Stimulated activated CD4-positive, alpha-beta T cell treated with anti-CD3 and anti-CD28 coated beads, TNF-alpha, amount 100 ng/mL, for 1 hour (primary cell): ENCODE results near the gene BMP4.

Experiments
- DNase-seq, 3 donors: peaks; one replicate each; pipeline ENCODE4 v3.0.0-alpha.2; 2020; ENCODE audit warnings: low read depth in 3 of 3, low spot score in 1 of 3

Gene BMP4

GRCh38 chr14:53946404-53947093 lies 10.1 kb downstream of the BMP4 start:
- DNase-seq, result no peak

DNA sequence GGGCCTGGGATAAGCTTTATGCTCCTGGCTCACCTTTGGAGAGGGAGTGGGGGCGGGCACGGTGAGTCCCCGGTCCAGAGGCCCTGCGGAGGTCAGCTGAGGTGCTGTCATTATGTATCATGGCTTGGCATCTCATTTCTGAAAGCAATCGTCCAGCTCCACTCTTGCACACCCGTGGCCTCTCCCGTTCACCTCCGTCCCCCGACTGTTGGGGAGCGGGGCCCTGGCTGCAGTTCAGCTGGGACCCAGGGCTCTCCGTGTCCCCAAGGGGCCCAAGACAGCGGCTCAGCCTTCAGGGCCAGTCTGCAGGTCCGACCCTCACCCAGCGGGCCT lies 10.6 kb downstream of the BMP4 start:
- DNase-seq, result no peak

GRCh38 chr14:53943751-53944083 lies 12.9 kb downstream of the BMP4 start:
- DNase-seq, result no peak

DNA sequence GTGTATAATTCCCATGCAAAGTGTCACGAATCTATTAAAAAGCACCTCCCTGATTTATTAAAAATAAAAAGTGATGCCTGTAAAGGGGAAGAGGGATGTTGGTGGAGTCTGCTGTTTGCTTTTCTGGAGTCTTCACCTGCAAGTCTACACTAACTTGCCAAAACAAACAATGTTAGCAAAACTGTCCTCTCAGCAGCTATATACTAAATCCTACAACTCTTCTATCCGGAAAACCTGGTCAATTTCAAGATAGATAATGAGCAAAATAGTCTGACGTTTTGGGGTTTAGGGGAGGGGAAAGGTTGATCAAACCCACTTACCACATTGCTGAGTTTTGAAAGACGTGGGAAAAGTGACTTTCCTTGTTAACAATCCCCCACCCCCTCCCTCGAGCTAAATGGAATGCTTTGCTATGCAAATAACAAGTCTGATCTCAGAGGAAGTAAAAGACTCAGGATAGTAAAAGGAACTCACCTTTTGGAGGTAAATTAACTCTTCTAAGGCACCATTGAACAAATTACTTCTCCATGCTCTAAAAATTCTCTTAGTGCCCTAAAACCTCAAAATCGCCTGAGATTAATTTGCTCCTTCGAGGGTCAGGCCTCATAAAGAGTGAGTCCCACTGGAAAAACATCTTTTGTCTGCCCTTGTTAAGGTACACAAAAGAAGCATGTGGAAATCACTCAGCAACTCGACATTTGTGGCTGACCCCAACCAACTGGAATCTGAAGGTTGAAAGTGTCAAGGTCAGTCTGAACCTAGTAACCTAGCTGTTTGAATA lies 13.5 kb downstream of the BMP4 start:
- no peak for DNase-seq

- no peak for DNase-seq
Observed at GRCh38 chr14:53938136-53938837, 18.3 kb downstream of the BMP4 start.

DNA sequence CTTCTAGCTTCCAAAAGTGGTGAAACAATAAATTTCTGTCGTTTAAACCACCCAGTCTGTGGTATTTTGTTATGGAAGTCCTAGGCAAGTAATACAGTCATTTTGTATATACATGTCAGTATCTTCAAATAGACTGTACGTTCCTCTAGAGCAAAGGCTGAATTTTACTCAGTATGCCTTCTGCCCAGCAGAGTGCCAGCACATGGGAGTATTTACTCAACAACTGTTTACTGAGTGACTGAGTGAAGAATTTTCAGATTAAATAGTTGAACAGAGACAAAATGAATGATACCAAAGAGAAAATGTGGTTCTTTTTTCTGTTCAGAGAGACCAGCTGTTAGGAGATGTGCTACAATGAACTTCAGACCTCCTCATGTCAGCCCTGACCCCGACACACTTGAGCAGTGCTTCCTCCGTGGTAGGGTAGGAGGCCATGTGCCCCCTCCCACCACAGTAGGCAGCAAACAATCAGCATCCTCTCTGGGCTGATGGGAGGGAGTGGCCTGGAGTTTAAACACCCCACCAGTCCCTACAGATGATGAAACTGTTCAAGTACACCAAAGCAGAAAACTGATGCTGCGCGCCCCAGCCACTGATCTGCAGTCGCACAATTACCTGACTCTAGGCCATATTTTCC lies 21.7 kb downstream of the BMP4 start:
- DNase-seq, result no peak

DNA sequence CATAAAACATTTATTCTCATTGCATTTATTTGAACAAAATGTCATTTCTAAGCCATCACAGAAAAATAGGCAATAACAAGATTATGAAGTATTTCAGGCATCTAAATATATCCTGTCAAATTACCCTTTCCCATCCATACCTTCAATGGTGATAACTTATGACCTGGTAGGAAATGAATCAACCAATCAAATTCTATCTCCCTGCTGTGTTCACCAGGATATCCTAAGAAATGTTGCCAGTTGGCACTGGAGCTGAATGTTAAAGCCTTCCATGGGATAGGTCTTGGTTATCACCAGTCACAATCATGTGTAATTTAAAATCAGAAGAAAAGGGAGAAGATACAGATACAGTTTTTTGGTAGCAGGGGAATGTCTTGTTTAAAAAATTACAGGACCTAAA lies 23.7 kb downstream of the BMP4 start:
- DNase-seq, result no peak

- no peak for DNase-seq
Observed at GRCh38 chr14:53929871-53930715, 26.5 kb downstream of the BMP4 start.

DNA sequence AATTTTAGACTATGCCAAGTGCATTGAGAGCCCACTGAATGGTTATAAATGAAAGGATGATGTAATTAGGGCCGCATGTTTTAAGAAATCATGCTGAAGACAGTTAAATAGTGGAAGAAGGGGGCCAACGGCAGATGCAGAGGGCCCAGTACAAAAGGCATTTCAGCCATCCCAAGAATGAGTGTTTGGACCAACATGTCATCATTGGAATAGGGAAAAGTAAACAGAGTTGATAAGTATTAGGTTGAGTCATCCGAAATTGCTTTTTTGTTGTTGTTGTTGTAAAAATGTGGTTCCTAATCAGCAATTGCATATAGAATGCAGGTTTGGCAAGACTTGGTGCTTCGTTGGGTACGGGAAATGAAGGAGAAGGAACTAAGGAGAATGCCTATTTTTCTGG lies 29.5 kb downstream of the BMP4 start:
- DNase-seq, result no peak

DNA sequence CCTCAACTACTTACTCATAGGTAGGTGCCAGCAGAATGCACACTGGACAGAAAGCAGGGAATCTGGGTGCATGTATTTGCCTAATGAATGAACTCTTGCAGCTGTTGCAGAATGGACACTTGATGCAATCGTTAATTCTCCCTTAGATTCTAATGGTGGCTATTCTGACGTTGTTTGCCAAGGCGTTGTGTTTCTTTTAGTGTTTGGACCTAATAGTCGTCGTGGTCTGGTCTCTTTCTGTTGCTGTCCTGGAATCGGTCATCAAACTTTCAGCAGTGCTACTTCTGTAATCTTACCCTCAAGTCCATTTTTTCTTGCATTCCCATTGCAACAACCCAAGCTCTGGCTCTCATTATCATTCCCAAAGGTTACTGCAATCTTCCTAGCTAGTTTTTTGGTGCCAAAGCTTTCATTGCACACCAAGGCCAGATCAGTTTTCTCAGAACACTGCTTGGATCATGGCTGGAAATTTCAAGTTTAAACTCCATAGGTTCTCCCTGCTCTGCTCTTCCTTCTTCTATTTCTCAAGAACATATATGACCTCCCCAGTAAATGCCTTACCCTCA lies 31.3 kb downstream of the BMP4 start:
- no peak for DNase-seq

DNA sequence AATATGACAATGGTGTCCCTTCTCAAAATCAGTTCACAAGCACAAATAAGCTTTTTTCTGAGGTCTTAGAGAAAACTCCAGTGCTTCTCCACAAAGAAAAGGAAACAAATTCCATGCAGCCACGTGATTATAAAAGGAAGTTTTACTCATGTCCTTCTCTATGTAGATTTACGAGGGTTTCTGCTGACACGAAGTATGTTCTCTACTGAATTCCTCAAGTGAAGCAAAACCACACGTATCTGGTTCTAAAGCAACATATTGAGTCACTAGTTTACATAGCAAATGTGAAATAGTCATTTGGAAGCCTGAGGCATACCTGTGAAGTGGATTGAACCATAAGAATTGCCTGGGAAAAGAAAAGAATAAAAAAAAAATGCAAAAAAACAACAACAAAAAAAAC lies 31.9 kb downstream of the BMP4 start:
- no peak for DNase-seq

DNA sequence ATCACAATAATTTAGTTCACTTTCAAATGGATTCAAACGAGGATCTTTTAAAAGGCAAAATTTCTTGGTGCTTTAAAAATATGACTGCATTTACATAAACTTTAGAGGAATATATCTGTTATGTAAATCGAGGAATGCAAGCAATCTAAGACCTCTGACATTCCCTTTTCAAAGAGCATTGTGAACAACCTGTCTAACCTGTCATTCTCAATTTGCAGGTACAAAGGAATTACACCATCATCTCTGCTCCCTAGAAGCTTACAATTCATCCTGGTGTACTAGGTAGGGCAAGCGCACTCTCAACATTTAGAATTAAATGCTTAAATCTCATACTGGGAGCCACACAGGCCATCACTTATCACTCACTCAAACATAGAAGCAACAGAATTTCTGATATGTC lies 35.6 kb downstream of the BMP4 start:
- DNase-seq, result no peak

GRCh38 chr14:53916239-53916638 lies 40.4 kb downstream of the BMP4 start:
- no peak for DNase-seq

DNA sequence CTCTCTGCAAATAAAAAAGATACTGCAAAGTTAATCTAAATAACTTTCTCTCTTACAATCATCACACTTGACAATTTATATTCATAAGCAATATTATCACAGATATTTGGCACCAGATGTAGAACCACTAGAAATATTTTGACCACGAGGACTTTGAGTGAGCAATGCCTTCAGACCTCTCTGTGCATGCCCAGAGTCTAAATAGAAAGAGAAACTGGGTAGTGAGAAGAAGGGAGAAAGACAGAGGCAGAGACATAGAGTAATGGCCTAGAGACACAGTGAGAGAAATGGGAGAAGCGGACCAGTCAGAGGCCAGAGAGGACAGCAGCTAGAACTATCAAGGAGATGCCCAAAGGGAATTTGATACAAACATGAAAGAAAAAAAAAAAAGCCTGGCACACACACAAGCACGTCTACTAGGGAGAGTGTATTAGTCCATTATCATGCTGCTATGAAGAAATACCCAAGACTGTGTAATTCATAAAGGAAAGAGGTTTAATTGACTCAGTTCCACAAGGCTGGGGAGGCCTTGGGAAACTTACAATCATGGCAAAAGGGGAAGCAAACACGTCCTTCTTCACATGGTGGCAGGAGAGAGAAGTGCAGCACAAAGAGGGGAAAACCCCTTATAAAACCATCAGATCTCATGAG lies 41.1 kb downstream of the BMP4 start:
- no peak for DNase-seq

DNA sequence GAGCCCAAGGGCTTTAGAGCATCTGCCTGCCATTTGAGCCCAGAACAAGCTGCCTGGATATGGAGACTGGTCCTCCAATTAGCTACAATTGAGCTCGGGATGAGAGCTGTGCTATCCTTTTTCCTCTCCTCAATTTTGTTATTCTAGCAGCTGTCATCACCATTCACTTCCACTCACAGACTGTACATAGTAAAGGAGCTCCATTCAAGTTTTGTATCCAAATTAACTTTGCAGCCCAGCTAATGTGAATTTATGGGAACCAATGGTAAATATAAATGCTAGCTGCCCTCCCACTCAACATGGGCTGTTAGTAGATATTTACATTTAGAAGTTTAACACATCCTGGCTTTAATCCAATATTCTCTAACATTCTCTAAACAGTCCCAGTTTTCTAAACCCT lies 44.6 kb downstream of the BMP4 start:
- no peak for DNase-seq

DNA sequence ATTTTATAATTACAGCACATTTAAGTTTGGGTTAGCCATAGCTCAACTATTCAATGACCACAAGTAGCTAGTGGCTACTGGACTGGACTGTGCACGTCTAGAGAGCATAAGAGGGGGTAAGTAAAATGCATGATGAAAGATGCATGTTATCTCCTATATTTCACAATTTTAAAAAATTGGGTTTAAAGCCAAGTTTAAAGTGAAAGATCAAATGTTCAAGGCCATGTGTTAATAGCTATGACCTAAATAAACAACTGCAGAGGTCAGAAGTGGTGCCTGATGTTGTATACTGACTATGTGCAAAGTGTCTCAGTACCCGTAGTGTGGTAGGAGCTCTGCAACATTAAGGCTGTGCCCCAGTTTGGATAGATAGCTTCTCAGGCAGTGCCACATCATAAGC lies 48.2 kb downstream of the BMP4 start:
- DNase-seq, result no peak

- DNase-seq, result no peak
Observed at GRCh38 chr14:53902307-53902706, 54.3 kb downstream of the BMP4 start.

GRCh38 chr14:53900499-53900898 lies 56.1 kb downstream of the BMP4 start:
- no peak for DNase-seq
